NCI-H82 (cell line): ENCODE measurements around the gene CHST10.

ENCODE experiments used
- DNase-seq: peaks from one replicate; lab custom pipeline; 2025; lab: John Stamatoyannopoulos, UW

The CHST10 gene, protein sequence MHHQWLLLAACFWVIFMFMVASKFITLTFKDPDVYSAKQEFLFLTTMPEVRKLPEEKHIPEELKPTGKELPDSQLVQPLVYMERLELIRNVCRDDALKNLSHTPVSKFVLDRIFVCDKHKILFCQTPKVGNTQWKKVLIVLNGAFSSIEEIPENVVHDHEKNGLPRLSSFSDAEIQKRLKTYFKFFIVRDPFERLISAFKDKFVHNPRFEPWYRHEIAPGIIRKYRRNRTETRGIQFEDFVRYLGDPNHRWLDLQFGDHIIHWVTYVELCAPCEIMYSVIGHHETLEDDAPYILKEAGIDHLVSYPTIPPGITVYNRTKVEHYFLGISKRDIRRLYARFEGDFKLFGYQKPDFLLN

DNA sequence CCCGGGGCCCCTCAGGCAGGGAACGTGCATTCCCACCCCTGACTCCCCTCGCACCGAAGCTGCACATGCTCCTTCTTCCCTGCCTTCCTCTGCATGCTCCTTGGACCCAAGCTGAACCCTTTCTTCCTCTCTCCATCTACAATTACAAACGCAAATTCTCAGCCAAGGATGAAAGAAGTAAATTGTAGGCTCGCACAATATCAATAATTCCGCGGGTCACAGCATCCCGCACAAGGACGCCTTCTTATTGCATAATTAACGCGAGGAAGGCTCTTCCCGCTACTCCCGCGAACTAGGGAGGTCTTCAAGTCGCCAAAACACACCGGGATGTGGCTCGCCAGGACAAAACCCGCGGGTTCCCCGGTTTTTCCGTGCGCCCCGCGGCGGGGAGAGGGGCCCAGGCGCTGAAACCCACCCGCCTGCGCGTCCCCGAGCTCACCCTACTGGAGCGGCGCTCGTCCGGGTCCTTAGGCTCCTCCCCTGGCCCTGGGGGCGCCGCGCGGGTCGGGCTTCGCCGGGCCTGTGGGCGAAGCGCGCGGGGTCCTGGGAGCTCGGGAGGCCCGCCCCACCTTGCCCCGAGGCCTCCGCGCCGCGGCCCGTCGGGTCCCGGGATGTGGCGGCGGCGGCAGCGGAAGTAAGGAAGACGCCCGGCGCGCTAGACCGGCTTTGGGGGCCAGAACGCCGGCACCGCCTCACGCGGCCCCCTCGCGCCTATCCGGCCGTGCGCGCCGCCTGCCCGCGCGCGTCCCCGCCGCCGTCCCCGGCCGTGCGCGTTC is at the start of gene CHST10:
Gene CHST10, minus strand, starts transcription at position 734 of the 776 bp plus-strand sequence. CDS start 10,993 bp downstream, outside the sequence.
- DNase-seq, result peak; percentile 83

GRCh38 chr2:100460904-100461530 is 43.5 kb upstream of the CHST10 start:
- DNase-seq, result no peak

GRCh38 chr2:100456357-100456756 is 38.9 kb upstream of the CHST10 start:
- peak; percentile 6 for DNase-seq

DNA sequence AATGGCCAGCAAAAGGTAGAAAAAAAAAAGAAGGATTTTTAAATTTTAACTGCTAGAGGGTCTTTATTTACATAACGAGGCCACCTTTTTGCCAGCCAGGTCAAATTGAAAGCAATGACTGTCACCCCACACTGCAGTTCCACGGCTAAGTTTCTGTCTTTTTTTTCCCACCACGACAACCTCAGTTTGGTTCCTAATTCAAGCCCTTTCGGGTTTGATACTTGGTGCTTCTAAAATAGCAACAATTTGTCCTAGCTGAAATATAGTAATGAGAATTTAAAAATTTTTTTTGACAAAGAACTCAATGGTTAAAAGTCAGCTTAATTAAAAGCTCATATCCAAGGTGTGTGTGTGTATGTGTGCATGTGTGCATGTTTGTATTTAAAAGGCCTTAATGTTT is 36.4 kb upstream of the CHST10 start:
- no peak for DNase-seq

DNA sequence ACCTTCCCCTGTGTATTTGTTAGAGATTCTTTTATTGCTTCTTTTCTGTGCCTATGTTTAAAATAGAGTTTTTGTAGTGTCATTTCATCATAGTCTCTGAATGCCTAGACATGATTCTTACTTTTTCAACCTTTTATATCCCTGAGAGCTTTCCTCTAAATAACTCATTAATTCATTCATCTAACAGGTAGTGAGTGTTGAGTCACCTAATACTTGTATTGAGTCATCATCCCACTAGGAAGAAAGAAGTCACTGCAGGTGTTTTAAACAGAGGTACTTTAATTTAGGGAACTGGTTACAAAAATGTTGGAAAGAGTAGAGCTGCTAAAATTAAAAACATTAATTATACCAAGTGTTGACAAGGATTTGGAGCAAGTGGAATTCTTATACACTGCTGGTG is 34.3 kb upstream of the CHST10 start:
- DNase-seq, result no peak

DNA sequence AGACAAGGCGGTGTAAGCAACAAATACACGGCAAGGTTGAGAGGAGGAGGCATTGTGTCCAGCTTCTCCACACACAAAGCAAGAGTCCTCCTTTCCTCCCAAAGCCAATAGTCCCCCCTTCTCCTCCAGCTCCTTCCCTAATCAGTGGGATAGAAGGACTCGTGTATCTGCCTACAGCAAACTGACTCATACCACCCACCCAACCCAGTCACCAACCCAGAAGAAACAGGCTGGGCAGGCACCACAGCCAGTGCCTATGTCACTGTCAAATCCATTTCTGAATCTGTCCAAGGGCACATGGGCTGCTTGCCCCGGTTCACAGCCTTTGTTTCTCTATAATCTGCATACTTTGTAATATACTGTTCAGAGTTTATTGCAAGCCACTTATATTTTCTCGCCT is 33.6 kb upstream of the CHST10 start:
- no peak for DNase-seq

DNA sequence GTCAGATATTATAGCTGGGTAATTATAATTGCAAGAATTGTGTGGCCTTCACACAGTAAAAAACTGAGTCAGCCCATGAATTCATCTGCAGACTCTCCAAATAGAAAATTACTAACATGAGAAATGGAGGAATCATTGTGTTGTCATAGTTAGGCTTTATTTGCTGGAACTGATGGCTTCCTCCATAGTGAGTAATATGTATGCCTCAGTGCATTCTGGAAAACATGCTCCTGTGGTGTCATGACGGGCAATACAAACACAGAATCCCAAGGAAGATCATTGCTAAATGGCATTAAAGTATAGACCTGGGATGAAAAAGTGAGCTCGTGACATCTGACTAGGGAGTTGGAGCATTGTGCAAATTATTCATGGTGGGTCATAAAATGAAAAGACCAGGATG is 29.2 kb upstream of the CHST10 start:
- no peak for DNase-seq

GRCh38 chr2:100437751-100438150 is 20.3 kb upstream of the CHST10 start:
- DNase-seq, result no peak

GRCh38 chr2:100429726-100430125 is 12.3 kb upstream of the CHST10 start:
- DNase-seq, result no peak

DNA sequence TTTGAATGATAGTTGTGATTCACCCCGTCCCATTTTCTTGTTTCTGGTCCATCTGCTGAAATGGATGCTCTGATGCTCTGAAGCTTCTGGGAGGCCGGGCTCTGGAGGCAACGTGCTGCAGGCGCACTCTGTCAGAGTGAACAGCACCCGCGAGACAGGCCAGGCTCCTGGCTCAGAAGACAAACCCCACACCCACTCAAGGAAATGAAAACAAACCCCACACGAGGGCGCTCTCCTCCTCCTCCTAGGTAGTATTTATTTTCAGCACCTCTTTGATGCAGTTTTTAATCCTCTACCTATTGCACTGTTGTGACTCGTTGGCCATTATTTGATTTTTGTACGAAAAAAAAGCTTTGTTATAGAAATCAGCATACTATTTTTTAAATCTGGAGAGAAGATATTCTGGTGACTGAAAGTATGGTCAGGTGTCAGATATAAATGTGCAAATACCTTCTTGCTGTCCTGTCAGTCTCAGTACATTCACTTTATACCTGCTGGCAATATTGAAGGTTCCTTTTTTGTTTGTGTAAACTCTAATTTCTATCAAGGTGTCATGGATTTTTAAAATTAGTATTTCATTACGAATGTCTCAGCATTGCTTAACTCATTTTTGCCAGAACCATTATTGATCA is 10.3 kb upstream of the CHST10 start:
- peak; percentile 72 for DNase-seq

DNA sequence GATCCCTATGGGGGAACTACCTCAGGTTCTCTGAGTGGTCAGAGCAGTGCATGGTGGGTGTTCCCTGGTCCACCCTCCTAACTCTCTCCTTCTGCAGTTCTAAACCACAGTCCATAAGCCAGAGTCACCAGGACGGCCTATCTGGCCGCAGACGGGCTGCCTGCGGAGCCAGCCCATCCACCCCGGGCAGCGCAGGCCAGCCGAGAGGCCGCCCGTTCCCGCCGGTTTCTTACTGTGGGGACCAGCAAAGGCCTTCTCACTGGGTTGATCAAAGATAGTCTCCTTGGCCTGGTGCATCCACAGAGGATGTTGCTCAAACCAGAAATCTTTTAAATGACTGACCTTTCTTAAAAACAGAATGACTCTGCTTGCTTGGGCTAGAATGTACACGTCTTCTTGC is 9.6 kb upstream of the CHST10 start:
- no peak for DNase-seq

DNA sequence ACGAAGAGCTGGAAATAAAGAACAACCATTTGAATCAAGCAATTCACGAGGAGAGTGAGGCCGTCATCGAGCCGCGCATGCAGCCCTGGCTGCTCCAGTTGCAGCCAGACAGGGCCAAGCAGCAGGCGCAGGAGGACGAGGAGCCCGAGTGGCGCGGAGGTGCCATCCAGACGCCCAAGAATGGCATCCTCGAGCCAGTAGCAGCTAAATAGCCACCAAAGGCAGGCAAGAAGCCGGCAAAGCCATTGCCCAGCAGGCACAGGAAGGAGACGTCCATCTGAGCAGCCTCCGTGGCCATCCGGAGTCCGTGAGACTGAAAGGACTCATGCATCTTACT is 8.9 kb upstream of the CHST10 start:
- no peak for DNase-seq

GRCh38 chr2:100425573-100426383 is 8.3 kb upstream of the CHST10 start:
- no peak for DNase-seq

GRCh38 chr2:100425107-100425506 is 7.6 kb upstream of the CHST10 start:
- DNase-seq, result no peak

DNA sequence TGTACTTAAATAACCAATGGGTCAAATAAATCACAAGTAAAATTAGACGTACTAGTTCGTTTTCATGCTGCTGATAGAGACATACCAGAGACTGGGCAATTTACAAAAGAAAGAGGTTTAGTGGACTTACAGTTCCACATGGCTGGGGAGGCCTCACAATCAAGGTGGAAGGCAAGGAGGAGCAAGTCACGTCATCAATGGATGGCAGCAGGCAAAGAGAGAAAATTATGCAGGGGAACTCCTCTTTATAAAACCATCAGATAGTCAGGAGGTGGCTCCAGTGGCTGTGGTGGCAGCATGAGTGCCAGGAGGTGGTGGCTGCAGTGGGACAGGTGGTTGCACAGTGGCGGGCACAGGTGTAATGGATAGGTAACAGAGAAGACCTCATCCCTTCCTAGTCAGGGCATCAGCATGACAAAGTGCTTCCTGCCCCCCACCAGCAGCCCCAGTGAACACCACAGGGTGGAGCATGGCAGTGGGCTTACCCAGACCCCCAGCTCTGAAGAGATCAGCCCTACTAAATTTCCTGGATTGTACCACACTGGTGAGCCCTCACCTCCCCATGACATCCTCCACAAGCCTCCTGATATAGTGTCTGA is 6.9 kb upstream of the CHST10 start:
- no peak for DNase-seq

DNA sequence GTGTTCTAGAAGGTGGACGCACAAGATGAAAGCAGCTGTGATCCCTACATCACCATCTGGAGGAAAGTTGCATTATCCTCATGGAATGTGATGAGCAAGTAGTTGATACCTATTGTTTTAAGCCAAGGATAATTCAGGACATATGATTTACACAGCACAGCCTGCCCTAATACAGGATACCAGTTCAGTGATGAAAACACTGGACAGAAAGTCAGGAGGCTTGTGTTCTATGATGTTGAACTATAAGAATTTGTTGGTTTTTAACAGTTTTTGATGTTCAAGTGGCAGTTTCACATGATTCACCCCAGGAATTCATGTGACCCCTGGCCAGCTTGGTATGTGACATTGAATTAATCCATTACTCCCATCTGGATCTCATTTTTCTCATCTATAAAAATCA is 6.2 kb upstream of the CHST10 start:
- DNase-seq, result no peak

- DNase-seq, result peak; percentile 65
Measured at GRCh38 chr2:100422320-100423055, 5.0 kb upstream of the CHST10 start.

GRCh38 chr2:100419915-100420314 is 2.4 kb upstream of the CHST10 start:
- DNase-seq, result no peak

GRCh38 chr2:100418406-100418962 is 1.0 kb upstream of the CHST10 start:
- no peak for DNase-seq

GRCh38 chr2:100417711-100418124 is 250 bp upstream of the CHST10 start:
- DNase-seq, result peak; percentile 16
